Mesendoderm (in vitro differentiated cells): Measurements from ENCODE around the gene MAL. TPM values are rescaled to one million over a fixed set of nuclear protein-coding genes. Genes with fewer than 3 reads are reported as not detected.

ENCODE experiments used
- small RNA-seq: library from polyadenylated mRNA; stranded (forward); fragments of <200 nt; extraction: miRNeasy Mini kit (QIAGEN cat#:217004); gene quantifications from one replicate; pipeline ENCODE3, GENCODE V24; 2013; ENCODE audit not compliant: insufficient read depth

The MAL gene

Small RNA genes lying within 50 kb of the gene (small RNA-seq; reads per million reads assigned to genes)
- gene RN7SL575P, result not detected
